ENCODE data around the gene SOX5. TPM values are rescaled to one million over a fixed set of nuclear protein-coding genes. Genes with fewer than 3 reads are reported as not detected.

Gene SOX5
- total and polyA plus RNA-seq, 2 of the 8 experiments (the other 6 are each of a cell fraction or from before 2014, with no cell fraction given): 2.2 to 2.6 TPM

GRCh38 chr12:23504641-23505399 lies 444.6 kb downstream of the SOX5 start:
- H3K79me1 ChIP-seq (ENCODE audit: low read depth, low read length): no peaks in the 10 kb centered on the region
- ChIA-PET CTCF (ENCODE audit: partially characterized antibody) (interaction anchor here (0.6 to 2.4 kb wide), 4 partner anchors 10 to 1091 kb away, joined by 3 to 9 read pairs (median 3); no protein-coding TSS in a partner anchor), POLR2A (ENCODE audit: partially characterized antibody) (interaction anchor here (0.7 kb wide), 1 partner anchor 77 kb away, joined by 4 read pairs; no protein-coding TSS in a partner anchor)
- peak overlapping the region in 1 of 4 experiments; percentile 10; a peak in 2 of 8 replicates for H3K4me3 ChIP-seq (ENCODE audit: extremely low read depth in 1 of 4, insufficient read depth in 2 of 4, low read depth in 3 of 4, low read length in 4 of 4)
- no peak overlapping the region for H2AFZ ChIP-seq (ENCODE audit: low read length)
- H3K9me3 ChIP-seq (ENCODE audit: insufficient read depth in 2 of 2, low read depth in 1 of 2, low read length in 1 of 2): no peaks in the 10 kb centered on the region
- H3K23ac ChIP-seq (ENCODE audit: insufficient read length): no peak overlapping the region
- FAIRE-seq (no peak), DNase-seq (ENCODE audit: low read depth in 1 of 2, low spot score in 2 of 2) (no peak)
- no peak overlapping the region for H3K18ac ChIP-seq (ENCODE audit: extremely low read depth, low read length)
- H2BK120ac ChIP-seq (replicated peaks; ENCODE audit: low read depth, low read length): peak overlapping the region; percentile 21
- H2BK20ac ChIP-seq (ENCODE audit: low read length): peak overlapping the region; percentile 16; the same call in 1 of the 2 replicates
- H3K56ac ChIP-seq (replicated peaks; ENCODE audit: insufficient read length, low read depth, low read length): peak overlapping the region; percentile 39
- WGBS, 2 experiments (ENCODE audit: extremely low coverage in 1 of 2, insufficient coverage in 1 of 2, insufficient read length in 1 of 2, insufficient replicate concordance in 2 of 2, low coverage in 1 of 2, low lambda C conversion rate in 2 of 2, missing lambda C conversion rate in 1 of 2): 67% methylated on average over 4 of the region's 4 CpGs; no CpG with 5 or more reads in 1 of the 2 experiments
- peak overlapping the region; percentile 41; the same call in 1 of the 2 replicates for H3K27ac ChIP-seq (ENCODE audit: low read depth, low read length)
- TF ChIP-seq ASH2L (IDR thresholded peaks at IDR 0.05; ENCODE audit: low read length): peak; percentile 60
- TF ChIP-seq JUND (IDR thresholded peaks at IDR 0.05; ENCODE audit: low read length): no peak
- 0 out of 2 replicates have a peak, but pooled peaks have one; percentile 18 for TF ChIP-seq SP1 (IDR thresholded peaks at IDR 0.05; ENCODE audit: low read depth, low read length)
- H2BK5ac ChIP-seq (ENCODE audit: low read depth, low read length): no peak overlapping the region
- H3K9ac ChIP-seq (replicated peaks in 1 of 4; ENCODE audit: extremely low read depth in 1 of 4, low read depth in 3 of 4, low read length in 3 of 4): no peak overlapping the region
- no peaks in the 10 kb centered on the region for H3K36me3 ChIP-seq (ENCODE audit: control insufficient read depth in 2 of 4, insufficient read depth in 4 of 4, low read length in 3 of 4)
- no peak overlapping the region for H2BK12ac ChIP-seq (ENCODE audit: low read depth, low read length)
- no peaks in the 10 kb centered on the region for H4K20me1 ChIP-seq (replicated peaks in 1 of 2; ENCODE audit: control insufficient read depth in 1 of 2, insufficient read depth in 2 of 2, low read length in 2 of 2)
- no peak overlapping the region for H4K5ac ChIP-seq (ENCODE audit: insufficient read length, low read depth, low read length)
- no peaks in the 10 kb centered on the region for H3K27me3 ChIP-seq (replicated peaks in 1 of 4; ENCODE audit: control insufficient read depth in 3 of 4, extremely low read depth in 1 of 4, insufficient read depth in 3 of 4, low read length in 3 of 4)
- peaks cover 0 to 3% (median 0%) of the 10 kb centered on the region in 4 experiments; a peak in 2 of 7 replicates for H3K4me1 ChIP-seq (replicated peaks in 1 of 4; ENCODE audit: control insufficient read depth in 3 of 4, insufficient read depth in 4 of 4, low read length in 3 of 4)
- H3K4ac ChIP-seq (replicated peaks; ENCODE audit: insufficient read length, low read depth, low read length): peak overlapping the region; percentile 78
- no peak overlapping the region for H2BK15ac ChIP-seq (ENCODE audit: low read length)
- no peak overlapping the region for H3K14ac ChIP-seq (ENCODE audit: insufficient read length)
- no peaks in the 10 kb centered on the region for H3K23me2 ChIP-seq (ENCODE audit: low read depth, low read length)
- H3K79me2 ChIP-seq (ENCODE audit: control insufficient read depth in 1 of 2, insufficient read depth in 2 of 2, low read length in 2 of 2): no peaks in the 10 kb centered on the region
- peak overlapping the region; percentile 38 to 54; a peak in 3 of 4 replicates for H3K4me2 ChIP-seq (ENCODE audit: insufficient read depth in 1 of 2, low read depth in 2 of 2, low read length in 2 of 2)
- no peak overlapping the region for H2AK5ac ChIP-seq (ENCODE audit: low read depth, low read length)
- no peak overlapping the region for H4K8ac ChIP-seq (ENCODE audit: extremely low read depth, insufficient read depth, low read length)
- H4K91ac ChIP-seq (replicated peaks; ENCODE audit: insufficient read length, low read length): peak overlapping the region; percentile 35
